HEK293 (cell line): ENCODE data around the gene SELENOK.

Source experiments
- CTCF ChIA-PET: fragments of 350-600 bp; formaldehyde crosslinking; extraction: SDS; loops from one replicate; lab custom pipeline; 2021; ENCODE audit warnings: antibody characterized with exemption; lab: Yijun Ruan, JAX
- POLR2A ChIA-PET: fragments of 300-600 bp; formaldehyde crosslinking; extraction: SDS; loops from one replicate; lab custom pipeline; 2020; ENCODE audit warnings: antibody characterized with exemption, inconsistent platforms; lab: Yijun Ruan, JAX
- H3K27ac ChIP-seq: fragments of 200-500 bp; sonication (Bioruptor generic); 2 replicates; pipeline ENCODE4 v1.5.1; 2014; ENCODE audit warnings: low read depth, low read length, control low read depth, inconsistent platforms; ENCODE audit errors: extremely low read depth
- H3K36me3 ChIP-seq, 2 experiments: fragments of 200-500 bp in 1 of 2; sonication (Bioruptor generic) in 1 of 2; 1 replicate in 1 of 2; 2 replicates in 1 of 2; pipeline ENCODE4 v1.5.1; 2014 to 2017; ENCODE audit warnings: inconsistent platforms in 2 of 2, low read length in 2 of 2; ENCODE audit not compliant: control insufficient read depth in 2 of 2, insufficient read depth in 1 of 2
- H3K4me1 ChIP-seq: fragments of 200-500 bp; sonication (Bioruptor generic); 2 replicates; pipeline ENCODE4 v1.5.1; 2014; ENCODE audit warnings: mild to moderate bottlenecking, low read length, inconsistent platforms; ENCODE audit not compliant: control insufficient read depth, insufficient read depth
- H3K4me3 ChIP-seq: 2 replicates; pipeline ENCODE4 v1.5.1; 2011; ENCODE audit warnings: low read depth, mild to moderate bottlenecking, control low read depth, low read length, moderate library complexity
- H3K9me3 ChIP-seq: fragments of 200-500 bp; sonication (Bioruptor generic); 2 replicates; pipeline ENCODE4 v1.5.1; 2014; ENCODE audit warnings: low read depth, low read length, inconsistent platforms; ENCODE audit not compliant: control insufficient read depth, insufficient read depth
- BCL11B ChIP-seq: fragments of 450-650 bp; formaldehyde crosslinking; IDR thresholded peaks from 2 replicates; pipeline ENCODE4 v1.5.1; 2016; ENCODE audit warnings: low read depth, missing biosample characterization, missing genetic modification characterization
- GFI1B ChIP-seq: fragments of 450-650 bp; formaldehyde crosslinking; IDR thresholded peaks from 2 replicates; pipeline ENCODE4 v1.5.1; 2016; ENCODE audit warnings: missing biosample characterization, missing genetic modification characterization
- HOXA7 ChIP-seq: sonication (generic); formaldehyde crosslinking; IDR thresholded peaks from 2 replicates; pipeline ENCODE4 v1.8.1; 2022; ENCODE audit warnings: missing genetic modification reagents, borderline replicate concordance
- REPIN1 ChIP-seq: fragments of 450-650 bp; formaldehyde crosslinking; IDR thresholded peaks from 2 replicates; pipeline ENCODE4 v1.5.1; 2017; ENCODE audit warnings: missing biosample characterization, missing genetic modification characterization, low read depth
- SP3 ChIP-seq: fragments of 450-650 bp; formaldehyde crosslinking; IDR thresholded peaks from 2 replicates; pipeline ENCODE4 v1.5.1; 2016; ENCODE audit warnings: missing biosample characterization, missing genetic modification characterization
- TRIM28 ChIP-seq: IDR thresholded peaks from 2 replicates; pipeline ENCODE4 v1.6.1; 2011; ENCODE audit warnings: low read length, control low read depth, borderline replicate concordance
- ZBTB8A ChIP-seq: fragments of 450-650 bp; formaldehyde crosslinking; IDR thresholded peaks from 2 replicates; pipeline ENCODE4 v1.5.1; 2016; ENCODE audit warnings: missing biosample characterization, missing genetic modification characterization
- ZNF112 ChIP-seq: fragments of 450-650 bp; formaldehyde crosslinking; IDR thresholded peaks from 2 replicates; pipeline ENCODE4 v1.5.0; 2017; ENCODE audit warnings: missing biosample characterization, missing genetic modification characterization
- ZNF157 ChIP-seq: fragments of 450-650 bp; formaldehyde crosslinking; IDR thresholded peaks from 2 replicates; pipeline ENCODE4 v1.5.1; 2016; ENCODE audit warnings: missing biosample characterization, missing genetic modification characterization
- ZNF19 ChIP-seq: fragments of 450-650 bp; formaldehyde crosslinking; IDR thresholded peaks from 2 replicates; pipeline ENCODE4; 2016; ENCODE audit warnings: missing biosample characterization, missing genetic modification characterization, low read depth
- ZNF2 ChIP-seq: fragments of 450-650 bp; formaldehyde crosslinking; IDR thresholded peaks from 2 replicates; pipeline ENCODE4 v1.5.1; 2016; ENCODE audit warnings: missing biosample characterization, missing genetic modification characterization
- ZNF214 ChIP-seq: fragments of 450-650 bp; formaldehyde crosslinking; IDR thresholded peaks from 2 replicates; pipeline ENCODE4 v1.5.1; 2017; ENCODE audit warnings: missing biosample characterization, mild to moderate bottlenecking, missing genetic modification characterization, borderline replicate concordance
- ZNF292 ChIP-seq: fragments of 450-650 bp; formaldehyde crosslinking; IDR thresholded peaks from 2 replicates; pipeline ENCODE4 v1.5.1; 2016; ENCODE audit warnings: low read depth, missing biosample characterization, missing genetic modification characterization, borderline replicate concordance
- ZNF354C ChIP-seq: fragments of 450-650 bp; formaldehyde crosslinking; IDR thresholded peaks from 2 replicates; pipeline ENCODE4 v1.5.1; 2016; ENCODE audit warnings: missing biosample characterization, missing genetic modification characterization, low read depth, borderline replicate concordance
- ZNF391 ChIP-seq: fragments of 450-650 bp; formaldehyde crosslinking; IDR thresholded peaks from 2 replicates; pipeline ENCODE4 v1.5.1; 2016; ENCODE audit warnings: low read depth, missing biosample characterization, missing genetic modification characterization, borderline replicate concordance
- ZNF48 ChIP-seq: fragments of 450-650 bp; formaldehyde crosslinking; IDR thresholded peaks from 2 replicates; pipeline ENCODE4 v1.5.1; 2016; ENCODE audit warnings: missing biosample characterization, missing genetic modification characterization
- ZNF610 ChIP-seq: fragments of 450-650 bp; formaldehyde crosslinking; IDR thresholded peaks from 2 replicates; pipeline ENCODE4 v1.5.1; 2016; ENCODE audit warnings: missing biosample characterization, missing genetic modification characterization, borderline replicate concordance
- ZNF626 ChIP-seq: fragments of 450-650 bp; sonication (Bioruptor Pico); formaldehyde crosslinking; IDR thresholded peaks from 2 replicates; pipeline ENCODE4 v1.5.1; 2018; ENCODE audit warnings: missing biosample characterization, missing genetic modification characterization, inconsistent platforms
- ZNF658 ChIP-seq: fragments of 450-650 bp; formaldehyde crosslinking; IDR thresholded peaks from 2 replicates; pipeline ENCODE4; 2016; ENCODE audit warnings: missing biosample characterization, missing genetic modification characterization
- TF ChIP-seq, protein P1 (sequence below): IDR thresholded peaks from 2 replicates; pipeline ENCODE4 v1.6.1; 2011; ENCODE audit warnings: mild to moderate bottlenecking, low read depth, low read length, borderline replicate concordance
- TF ChIP-seq, protein P2 (sequence below): fragments of 450-650 bp; formaldehyde crosslinking; optimal IDR thresholded peaks from 2 replicates; pipeline ENCODE3; 2016; ENCODE audit warnings: missing biosample characterization, mild to moderate bottlenecking, missing genetic modification characterization
- TF ChIP-seq, protein P3 (sequence below): fragments of 450-650 bp; formaldehyde crosslinking; IDR thresholded peaks from 2 replicates; pipeline ENCODE4 v1.5.1; 2016; ENCODE audit warnings: missing biosample characterization, missing genetic modification characterization
- TF ChIP-seq, protein P4 (sequence below): fragments of 450-650 bp; formaldehyde crosslinking; IDR thresholded peaks from 2 replicates; pipeline ENCODE4 v1.5.0; 2017; ENCODE audit warnings: missing biosample characterization, missing genetic modification characterization, borderline replicate concordance
- TF ChIP-seq, protein P5 (sequence below): fragments of 450-650 bp; formaldehyde crosslinking; IDR thresholded peaks from 2 replicates; pipeline ENCODE4 v1.5.1; 2016; ENCODE audit warnings: missing biosample characterization, missing genetic modification characterization, low read depth

SELENOK gene

DNA sequence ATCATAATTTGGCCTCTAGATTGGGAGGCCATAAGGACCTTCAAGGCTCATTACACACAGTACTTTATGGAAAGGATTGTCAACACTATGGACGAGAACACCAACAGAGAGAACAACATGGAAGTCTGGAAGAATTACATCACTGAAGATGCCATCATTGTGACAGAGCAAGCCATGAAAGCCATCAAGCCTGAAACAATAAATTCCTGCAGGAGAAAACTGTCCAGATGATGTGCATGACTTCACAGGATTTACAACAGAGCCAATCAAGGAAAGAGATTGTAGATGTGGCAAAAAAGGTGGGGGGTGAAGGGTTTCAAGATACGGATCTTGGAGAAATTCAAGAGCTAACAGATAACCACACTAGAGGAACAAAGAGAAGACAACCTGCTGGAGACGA is 29.4 kb downstream of the SELENOK start (continued):
- TF ChIP-seq ZNF157 (tag by site-specific recombination) (no peak), ZNF658 (tag by site-specific recombination) (no peak), HOXA7 (no peak), GFI1B (tag by site-specific recombination) (no peak), ZNF391 (no peak), SP3 (tag by site-specific recombination) (no peak)
- TF ChIP-seq, protein P1, sequence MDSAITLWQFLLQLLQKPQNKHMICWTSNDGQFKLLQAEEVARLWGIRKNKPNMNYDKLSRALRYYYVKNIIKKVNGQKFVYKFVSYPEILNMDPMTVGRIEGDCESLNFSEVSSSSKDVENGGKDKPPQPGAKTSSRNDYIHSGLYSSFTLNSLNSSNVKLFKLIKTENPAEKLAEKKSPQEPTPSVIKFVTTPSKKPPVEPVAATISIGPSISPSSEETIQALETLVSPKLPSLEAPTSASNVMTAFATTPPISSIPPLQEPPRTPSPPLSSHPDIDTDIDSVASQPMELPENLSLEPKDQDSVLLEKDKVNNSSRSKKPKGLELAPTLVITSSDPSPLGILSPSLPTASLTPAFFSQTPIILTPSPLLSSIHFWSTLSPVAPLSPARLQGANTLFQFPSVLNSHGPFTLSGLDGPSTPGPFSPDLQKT, result no peak

DNA sequence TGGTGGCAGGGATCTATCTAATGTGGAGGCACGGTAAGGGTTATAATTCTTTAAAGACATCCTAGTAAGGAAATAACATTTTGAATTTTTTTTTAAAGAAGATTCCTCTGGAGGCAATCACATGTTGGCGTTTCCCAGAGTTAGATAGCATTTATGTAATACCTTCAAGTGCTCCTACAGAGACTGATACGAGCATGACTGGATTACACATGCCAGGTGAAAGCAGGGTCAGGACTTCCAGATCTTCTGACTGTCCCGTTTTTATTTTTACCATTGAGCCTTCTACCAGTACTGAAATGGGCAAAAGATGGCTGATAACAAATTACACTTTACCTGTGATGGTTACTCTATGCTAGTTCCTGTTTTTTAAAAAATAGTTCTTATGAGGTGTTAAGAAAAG is 31.5 kb downstream of the SELENOK start:
- no peaks in the 10 kb centered on the region for H3K9me3 ChIP-seq
- H3K4me3 ChIP-seq, result no peak overlapping the region
- ChIA-PET CTCF (interaction anchor here (1.1 kb wide), 1 partner anchor 151 kb away, joined by 4 read pairs; no protein-coding TSS in a partner anchor), POLR2A (no interaction called here)
- no peak overlapping the region for H3K27ac ChIP-seq
- peaks cover 5 to 96% of the 10 kb centered on the region in 2 experiments for H3K36me3 ChIP-seq
- no peaks in the 10 kb centered on the region for H3K4me1 ChIP-seq
- no peak for TF ChIP-seq BCL11B (tag by site-specific recombination)
- no peak for TF ChIP-seq TRIM28
- TF ChIP-seq ZNF626, result no peak
- TF ChIP-seq, protein P2, sequence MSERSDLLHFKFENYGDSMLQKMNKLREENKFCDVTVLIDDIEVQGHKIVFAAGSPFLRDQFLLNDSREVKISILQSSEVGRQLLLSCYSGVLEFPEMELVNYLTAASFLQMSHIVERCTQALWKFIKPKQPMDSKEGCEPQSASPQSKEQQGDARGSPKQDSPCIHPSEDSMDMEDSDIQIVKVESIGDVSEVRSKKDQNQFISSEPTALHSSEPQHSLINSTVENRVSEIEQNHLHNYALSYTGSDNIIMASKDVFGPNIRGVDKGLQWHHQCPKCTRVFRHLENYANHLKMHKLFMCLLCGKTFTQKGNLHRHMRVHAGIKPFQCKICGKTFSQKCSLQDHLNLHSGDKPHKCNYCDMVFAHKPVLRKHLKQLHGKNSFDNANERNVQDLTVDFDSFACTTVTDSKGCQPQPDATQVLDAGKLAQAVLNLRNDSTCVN (tag by site-specific recombination), result no peak
- TF ChIP-seq ZNF610 (tag by site-specific recombination), result no peak
- TF ChIP-seq, protein P3, sequence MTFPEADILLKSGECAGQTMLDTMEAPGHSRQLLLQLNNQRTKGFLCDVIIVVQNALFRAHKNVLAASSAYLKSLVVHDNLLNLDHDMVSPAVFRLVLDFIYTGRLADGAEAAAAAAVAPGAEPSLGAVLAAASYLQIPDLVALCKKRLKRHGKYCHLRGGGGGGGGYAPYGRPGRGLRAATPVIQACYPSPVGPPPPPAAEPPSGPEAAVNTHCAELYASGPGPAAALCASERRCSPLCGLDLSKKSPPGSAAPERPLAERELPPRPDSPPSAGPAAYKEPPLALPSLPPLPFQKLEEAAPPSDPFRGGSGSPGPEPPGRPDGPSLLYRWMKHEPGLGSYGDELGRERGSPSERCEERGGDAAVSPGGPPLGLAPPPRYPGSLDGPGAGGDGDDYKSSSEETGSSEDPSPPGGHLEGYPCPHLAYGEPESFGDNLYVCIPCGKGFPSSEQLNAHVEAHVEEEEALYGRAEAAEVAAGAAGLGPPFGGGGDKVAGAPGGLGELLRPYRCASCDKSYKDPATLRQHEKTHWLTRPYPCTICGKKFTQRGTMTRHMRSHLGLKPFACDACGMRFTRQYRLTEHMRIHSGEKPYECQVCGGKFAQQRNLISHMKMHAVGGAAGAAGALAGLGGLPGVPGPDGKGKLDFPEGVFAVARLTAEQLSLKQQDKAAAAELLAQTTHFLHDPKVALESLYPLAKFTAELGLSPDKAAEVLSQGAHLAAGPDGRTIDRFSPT (tag by site-specific recombination), result no peak
- no peak for TF ChIP-seq ZNF214 (tag by site-specific recombination)

DNA sequence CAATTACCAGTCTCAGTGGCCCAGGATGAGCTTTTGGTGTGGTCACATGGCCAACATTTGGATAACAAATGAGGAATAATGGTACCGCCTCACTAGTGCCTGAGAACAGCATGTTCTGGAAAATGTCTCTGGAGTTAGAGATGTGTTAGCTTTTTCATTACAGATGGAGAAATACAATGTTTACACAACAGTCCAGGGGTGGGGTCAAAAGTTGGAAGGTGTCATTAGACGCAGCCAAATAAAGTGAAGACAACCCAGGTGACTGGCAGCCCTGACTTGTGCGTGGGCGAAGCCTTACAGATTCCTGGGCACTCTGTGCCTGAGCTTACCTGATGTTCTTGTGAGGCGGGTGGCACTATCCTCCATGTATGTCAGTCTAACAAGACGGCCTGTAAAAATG is 32.5 kb downstream of the SELENOK start:
- TF ChIP-seq ZNF19 (tag by site-specific recombination) (no peak), ZNF2 (no peak), REPIN1 (tag by site-specific recombination) (no peak), ZNF292 (no peak), ZNF48 (tag by site-specific recombination) (no peak), ZNF112 (tag by site-specific recombination) (no peak), ZBTB8A (tag by site-specific recombination) (no peak), ZNF354C (no peak)
- TF ChIP-seq, protein P4, sequence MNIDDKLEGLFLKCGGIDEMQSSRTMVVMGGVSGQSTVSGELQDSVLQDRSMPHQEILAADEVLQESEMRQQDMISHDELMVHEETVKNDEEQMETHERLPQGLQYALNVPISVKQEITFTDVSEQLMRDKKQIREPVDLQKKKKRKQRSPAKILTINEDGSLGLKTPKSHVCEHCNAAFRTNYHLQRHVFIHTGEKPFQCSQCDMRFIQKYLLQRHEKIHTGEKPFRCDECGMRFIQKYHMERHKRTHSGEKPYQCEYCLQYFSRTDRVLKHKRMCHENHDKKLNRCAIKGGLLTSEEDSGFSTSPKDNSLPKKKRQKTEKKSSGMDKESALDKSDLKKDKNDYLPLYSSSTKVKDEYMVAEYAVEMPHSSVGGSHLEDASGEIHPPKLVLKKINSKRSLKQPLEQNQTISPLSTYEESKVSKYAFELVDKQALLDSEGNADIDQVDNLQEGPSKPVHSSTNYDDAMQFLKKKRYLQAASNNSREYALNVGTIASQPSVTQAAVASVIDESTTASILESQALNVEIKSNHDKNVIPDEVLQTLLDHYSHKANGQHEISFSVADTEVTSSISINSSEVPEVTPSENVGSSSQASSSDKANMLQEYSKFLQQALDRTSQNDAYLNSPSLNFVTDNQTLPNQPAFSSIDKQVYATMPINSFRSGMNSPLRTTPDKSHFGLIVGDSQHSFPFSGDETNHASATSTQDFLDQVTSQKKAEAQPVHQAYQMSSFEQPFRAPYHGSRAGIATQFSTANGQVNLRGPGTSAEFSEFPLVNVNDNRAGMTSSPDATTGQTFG, result no peak
- TF ChIP-seq, protein P5, sequence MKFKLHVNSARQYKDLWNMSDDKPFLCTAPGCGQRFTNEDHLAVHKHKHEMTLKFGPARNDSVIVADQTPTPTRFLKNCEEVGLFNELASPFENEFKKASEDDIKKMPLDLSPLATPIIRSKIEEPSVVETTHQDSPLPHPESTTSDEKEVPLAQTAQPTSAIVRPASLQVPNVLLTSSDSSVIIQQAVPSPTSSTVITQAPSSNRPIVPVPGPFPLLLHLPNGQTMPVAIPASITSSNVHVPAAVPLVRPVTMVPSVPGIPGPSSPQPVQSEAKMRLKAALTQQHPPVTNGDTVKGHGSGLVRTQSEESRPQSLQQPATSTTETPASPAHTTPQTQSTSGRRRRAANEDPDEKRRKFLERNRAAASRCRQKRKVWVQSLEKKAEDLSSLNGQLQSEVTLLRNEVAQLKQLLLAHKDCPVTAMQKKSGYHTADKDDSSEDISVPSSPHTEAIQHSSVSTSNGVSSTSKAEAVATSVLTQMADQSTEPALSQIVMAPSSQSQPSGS, result no peak
- H3K27ac ChIP-seq, result no peak overlapping the region
- H3K4me3 ChIP-seq, result no peak overlapping the region
- CTCF ChIA-PET, result no interaction called here
- H3K36me3 ChIP-seq, result peaks cover 5 to 92% of the 10 kb centered on the region in 2 experiments
- H3K9me3 ChIP-seq, result no peaks in the 10 kb centered on the region
- POLR2A ChIA-PET, result no interaction called here
- H3K4me1 ChIP-seq, result no peaks in the 10 kb centered on the region
